Activated CD4-positive, CD25-positive, alpha-beta regulatory T cell treated with anti-CD3 and anti-CD28 coated beads, Interleukin-2, amount 50 U/mL, for 72 hours (primary cell): ENCODE measurements around the gene PTX4.

ENCODE experiments used
- DNase-seq: peaks from one replicate; pipeline ENCODE4 v3.0.0; 2021

PTX4 gene

GRCh38 chr16:1457489-1458245, 31.1 kb downstream of the PTX4 start:
- no peak for DNase-seq

DNA sequence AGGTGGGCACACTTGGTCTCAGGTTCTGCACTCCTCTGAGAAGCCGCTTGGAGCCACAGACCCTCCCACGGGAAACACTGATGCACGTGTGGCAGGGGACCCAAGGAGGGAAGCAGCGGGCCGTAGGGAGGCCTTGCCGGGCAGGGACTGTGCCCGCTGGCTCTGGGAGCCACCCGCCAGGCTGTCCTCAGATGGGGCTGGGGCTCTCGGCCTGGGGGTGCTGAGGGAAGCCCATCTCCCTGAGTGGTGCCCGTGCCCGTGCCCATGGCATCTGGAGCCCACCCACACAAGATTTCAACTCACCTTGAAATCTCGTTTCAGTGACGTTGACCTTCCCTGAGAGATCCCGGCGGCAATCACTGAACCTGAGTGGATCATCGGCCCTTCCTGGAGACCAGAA, 31.8 kb downstream of the PTX4 start:
- no peak for DNase-seq

DNA sequence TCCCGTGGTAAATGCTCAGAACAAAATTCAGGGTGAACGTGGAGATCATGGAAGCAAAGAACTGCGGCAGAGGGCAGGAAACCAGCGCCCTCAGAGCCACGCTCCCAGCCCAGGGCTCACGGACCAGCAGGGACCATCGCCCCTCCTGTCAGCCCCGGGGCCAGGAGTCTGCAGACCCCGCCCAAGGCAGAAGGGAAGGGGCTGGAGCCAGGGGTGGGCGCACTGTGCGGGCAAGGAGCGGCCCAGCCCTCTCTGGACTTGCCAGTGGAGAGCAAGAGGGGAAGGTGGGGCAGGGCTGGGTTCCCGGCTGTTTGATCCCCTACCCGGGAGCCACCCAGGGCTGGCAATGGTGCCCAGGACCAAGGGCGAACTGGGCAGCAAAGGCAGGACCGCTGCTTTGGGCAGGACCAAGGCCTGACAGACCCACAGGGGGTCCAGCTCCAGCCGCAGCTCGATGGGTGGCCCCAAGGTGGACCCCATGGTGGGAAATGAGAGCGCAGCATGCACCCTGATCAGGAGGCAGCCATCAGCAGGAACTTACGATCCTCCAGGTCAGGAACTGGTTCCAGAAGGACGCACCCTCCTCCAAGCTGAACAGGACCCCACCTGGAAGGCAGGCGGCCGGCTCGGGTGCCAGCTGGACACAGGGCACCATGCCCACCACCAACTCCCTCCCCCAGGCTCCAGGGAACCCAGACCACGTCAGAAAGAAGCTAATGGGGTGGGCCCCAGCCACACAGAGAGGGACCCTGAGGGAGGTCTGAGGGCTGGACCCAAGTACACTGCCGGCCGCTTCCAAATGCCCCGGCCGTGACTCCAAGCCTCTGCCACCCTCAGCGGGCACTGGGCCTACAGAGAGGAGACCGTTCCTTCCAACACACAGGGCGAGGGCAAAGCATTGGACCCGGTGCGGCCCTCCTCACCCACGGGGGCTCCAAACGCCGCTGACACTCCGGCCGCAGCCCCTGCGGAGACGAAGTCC, 33.3 kb downstream of the PTX4 start:
- no peak for DNase-seq

GRCh38 chr16:1454561-1454960, 34.2 kb downstream of the PTX4 start:
- no peak for DNase-seq

- DNase-seq, result no peak
Observed at GRCh38 chr16:1453316-1453715, 35.4 kb downstream of the PTX4 start.

- no peak for DNase-seq
Observed at GRCh38 chr16:1452530-1452929, 36.2 kb downstream of the PTX4 start.

DNA sequence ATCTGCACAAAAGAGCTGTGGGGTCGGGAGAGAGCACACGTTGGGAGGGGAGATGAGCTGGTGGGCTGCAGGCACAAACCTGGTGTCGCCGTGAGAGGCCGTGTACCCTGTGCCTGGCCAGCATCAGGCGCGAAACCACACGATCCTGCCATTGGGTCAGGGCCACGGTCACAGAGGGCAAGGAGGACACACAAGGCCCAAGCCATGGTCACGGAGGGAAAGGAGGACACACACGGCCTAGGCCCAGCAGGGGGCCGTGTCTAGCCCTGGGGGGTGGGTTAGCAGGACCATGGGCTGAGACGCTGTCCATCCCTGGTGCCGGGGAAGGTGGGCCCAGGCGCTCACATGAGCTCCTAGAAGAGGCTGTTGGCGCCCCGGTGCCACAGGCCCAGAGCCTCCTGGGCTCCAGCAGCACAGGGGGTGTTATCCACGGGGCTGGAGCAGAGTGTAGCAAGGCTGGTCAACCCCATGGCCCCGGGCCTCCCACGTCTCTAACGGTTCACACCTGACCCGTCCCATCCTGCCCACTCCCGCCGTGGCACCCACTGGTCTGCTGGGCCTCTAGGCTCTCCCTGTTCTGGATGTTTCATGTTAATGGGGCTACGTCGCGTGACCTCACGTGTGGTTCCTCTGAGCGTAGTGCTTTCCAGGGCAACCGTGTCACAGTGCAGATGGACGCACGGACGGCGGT, 36.9 kb downstream of the PTX4 start:
- no peak for DNase-seq

- DNase-seq, result no peak
Observed at GRCh38 chr16:1450841-1451240, 37.9 kb downstream of the PTX4 start.

DNA sequence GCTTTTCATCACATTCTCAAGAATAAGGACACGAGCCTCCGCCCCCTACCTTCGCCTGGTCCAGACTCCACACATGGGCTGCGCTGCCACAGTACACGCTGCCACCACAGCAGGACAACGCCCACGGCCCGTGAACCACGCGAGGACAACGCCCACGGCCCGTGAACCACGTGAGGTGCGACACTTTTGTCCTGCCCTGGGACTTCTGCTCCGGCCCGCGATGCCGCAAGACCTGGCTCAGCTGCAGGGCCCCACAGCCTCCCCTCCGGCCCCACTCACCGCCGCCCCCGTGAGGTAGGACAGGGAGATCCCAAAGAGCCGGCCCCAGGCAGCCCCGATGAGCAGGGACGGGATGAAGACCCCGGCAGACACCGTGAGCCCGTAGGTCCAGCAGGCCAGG, 38.5 kb downstream of the PTX4 start:
- no peak for DNase-seq

GRCh38 chr16:1449201-1449788, 39.4 kb downstream of the PTX4 start:
- no peak for DNase-seq

DNA sequence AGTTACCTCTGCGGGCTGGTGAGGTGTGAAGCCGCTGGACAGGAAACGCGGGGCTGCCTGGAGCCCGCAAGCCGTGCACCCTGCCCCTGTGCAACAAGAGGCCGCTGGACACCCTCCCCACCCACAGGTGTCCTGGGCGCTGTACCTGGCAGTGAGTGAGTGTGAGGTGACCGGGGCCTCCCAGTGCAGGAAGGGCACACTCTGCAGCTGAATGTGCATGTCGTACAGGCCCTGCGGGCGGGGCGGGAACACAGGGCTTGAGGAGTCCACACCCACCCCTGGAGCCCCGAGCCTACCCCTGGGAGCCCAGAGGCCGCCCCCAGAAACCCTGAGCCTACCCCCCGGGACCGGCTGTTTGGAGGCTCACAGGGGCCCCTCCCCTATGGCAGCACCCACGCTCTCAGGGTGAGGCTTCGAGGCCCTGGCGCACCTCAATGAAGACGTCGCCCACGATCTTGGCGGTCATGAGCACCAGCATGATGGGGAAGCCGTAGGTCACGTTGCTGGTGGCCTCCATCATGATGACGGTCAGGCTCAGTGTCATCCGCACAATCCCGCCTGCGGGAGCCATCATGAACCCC, 40.1 kb downstream of the PTX4 start:
- DNase-seq, result no peak

- no peak for DNase-seq
Observed at GRCh38 chr16:1447965-1448364, 40.8 kb downstream of the PTX4 start.

DNA sequence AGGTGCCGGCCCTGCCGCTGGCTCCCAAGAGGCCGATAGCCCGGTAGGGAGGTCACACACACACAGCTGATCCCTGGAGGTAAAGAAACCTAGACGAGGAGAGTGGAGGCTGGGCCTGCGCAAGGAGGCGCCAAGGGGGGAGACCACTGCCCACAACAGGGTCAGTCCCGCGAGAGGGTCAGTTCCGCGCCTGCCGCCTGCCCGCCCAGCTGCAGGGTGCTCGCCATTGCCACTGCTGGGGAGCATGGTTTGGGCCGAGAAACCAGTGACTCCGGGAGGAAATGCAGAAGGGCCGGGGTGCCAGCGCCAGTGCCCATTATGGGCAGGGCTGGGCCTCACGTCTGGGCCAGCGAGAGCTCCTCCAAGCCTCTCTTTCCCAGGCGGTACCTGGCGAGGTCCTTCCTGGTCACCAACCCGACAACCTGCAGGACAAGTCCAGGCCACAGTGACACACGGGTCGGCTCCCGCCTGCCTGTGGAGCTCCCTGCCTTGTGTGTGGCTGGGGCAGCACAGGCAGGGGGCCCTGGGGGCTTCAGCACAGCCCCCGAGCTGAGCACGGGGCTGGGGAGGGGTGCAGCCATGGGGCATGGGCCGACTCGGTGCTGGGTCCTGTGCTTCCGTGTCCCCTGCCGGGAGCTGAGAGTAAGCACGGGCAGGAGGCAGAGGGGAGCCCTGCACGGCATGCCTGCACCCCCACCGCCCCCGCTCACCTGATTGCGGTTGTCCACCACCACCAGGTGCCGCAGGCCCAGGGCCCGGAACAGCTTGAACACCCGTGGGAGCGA, 42.3 kb downstream of the PTX4 start:
- DNase-seq, result no peak

DNA sequence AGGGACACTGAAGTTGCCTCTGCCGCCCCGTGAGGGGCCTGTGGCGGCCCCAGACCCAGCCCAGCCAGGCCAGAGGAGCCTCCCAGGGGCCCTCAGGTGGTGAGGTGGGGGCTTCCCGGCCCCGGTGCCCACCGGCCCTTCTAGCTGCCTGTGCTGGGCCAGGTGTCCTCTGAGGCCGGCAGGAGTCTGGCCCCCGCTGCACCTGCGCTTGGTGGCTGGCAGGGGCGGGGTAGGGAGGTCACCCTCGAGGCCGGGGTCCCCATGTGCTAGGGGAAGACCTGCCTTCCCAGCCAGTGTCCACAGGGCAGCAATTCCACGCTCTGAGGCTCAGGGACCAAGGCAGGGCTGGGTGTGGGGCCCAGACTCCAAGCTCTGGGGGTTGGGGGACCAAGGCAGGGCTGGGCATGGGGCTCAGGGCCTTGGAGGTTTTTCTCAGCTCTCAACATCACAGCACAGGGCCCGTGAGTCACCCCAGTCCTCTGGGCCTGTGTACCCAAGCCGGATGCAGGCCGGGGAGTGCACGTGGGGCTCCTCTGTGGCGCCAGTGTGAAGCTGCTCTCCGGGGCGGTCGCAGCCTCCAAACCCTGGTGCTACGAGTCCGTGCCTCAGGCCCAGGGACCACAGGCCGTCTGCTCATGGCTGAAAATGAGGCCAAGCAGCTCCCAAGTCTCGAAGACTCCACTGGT, 43.1 kb downstream of the PTX4 start:
- no peak for DNase-seq

- no peak for DNase-seq
Observed at GRCh38 chr16:1444730-1445517, 43.8 kb downstream of the PTX4 start.

GRCh38 chr16:1443980-1444729, 44.6 kb downstream of the PTX4 start, which contains the start of gene CCDC154:
Gene CCDC154 (minus strand): TSS chr16:1444556. CDS start chr16:1444322, 234 bp downstream.
- DNase-seq, result no peak

DNA sequence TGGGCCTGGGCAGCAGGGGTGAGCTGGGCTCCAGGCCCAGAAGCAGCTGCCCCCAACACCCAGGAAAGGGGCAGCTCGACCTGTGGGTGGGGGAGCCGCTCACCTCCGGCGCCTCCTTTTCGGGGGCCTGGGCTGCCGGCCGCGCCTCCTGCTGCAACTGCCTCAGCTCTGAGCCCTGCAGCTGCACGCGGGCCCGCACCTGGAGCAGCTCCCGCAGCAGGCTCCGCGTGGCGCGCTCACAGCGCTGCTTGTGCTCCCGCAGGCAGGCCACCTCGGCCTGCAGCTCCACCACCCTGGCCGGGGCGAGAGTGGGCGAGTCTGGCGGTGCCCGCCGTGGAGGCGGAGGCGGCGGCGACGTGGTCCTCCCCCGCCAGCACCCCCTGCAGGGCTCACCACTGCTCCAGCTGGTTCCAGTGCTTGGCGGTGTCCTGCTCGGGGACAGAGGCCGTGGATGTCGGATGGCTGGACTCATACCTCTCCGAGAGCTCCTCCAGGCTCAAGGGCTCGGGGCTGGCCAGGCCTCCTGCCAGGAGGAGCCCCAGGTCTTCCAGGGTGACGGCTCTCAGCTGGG, 45.3 kb downstream of the PTX4 start:
- DNase-seq, result no peak

- no peak for DNase-seq
Observed at GRCh38 chr16:1442697-1443096, 46.0 kb downstream of the PTX4 start.

DNA sequence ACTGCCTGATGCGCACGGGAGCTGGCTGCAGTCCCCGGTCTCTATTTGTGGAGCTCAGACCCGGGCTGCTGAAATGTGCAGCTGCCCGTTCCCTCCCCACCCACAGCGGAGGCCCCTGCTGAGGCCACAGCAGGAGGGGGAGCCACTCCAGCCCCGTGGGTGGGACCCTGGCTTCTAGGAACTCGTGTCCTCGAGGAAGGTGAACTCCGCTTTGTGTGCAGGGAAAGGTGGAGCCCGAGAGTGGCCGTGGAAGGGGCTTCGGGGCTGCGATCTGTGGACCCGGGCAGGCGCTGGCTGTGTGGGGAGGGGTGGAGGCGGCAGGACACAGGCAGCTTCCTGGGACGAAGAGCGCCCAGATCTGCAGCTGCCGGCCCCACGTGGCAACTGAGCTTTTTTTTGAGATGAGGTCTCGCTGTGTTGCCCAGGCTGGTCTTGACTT, 47.3 kb downstream of the PTX4 start:
- DNase-seq, result no peak
